GM12878 (cell line): ENCODE data around the gene CROCC.

Experiments
- EGR1 ChIP-seq, 2 experiments: IDR thresholded peaks; 1 replicate in 1 of 2; 2 replicates in 1 of 2; pipeline ENCODE4 v1.6.1; 2011 to 2012; ENCODE audit warnings: low read depth in 2 of 2, low read length in 2 of 2, borderline replicate concordance in 1 of 2, mild to moderate bottlenecking in 1 of 2, moderate library complexity in 1 of 2
- GATAD2B ChIP-seq: fragments of 450-650 bp; conservative IDR thresholded peaks from 2 replicates; pipeline ENCODE4 v1.6.1; 2017; ENCODE audit warnings: low read depth, mild to moderate bottlenecking, moderate library complexity
- RAD21 ChIP-seq: IDR thresholded peaks from 2 replicates; pipeline ENCODE4 v1.6.1; 2011; ENCODE audit warnings: mild to moderate bottlenecking, low read depth, low read length, moderate library complexity; ENCODE audit not compliant: insufficient read depth

DNA sequence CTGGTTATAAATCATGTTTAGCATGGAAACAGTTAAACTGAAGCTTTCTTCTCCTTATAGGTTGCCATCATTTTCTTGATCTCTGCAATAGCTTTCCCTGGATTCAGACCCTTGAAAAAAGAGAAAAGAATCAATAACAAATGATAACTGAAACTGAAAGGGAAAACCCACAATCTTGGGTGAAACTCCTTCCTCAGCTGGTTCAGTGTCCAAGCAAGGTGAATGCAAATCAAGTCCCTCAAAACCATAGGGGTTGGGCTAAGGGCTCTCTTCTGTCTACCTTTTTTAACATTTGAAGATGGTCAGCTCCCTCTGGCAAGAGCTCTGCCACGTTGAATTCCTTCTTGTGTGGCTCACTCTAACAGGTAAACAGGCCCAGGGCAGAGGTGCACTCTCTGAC, 97.1 kb downstream of the CROCC start:
- no peak for TF ChIP-seq RAD21
- no peak for TF ChIP-seq EGR1 (IDR thresholded peaks at IDR 0.05; ENCODE audit: borderline replicate concordance in 1 of 2, low read depth in 2 of 2, low read length in 2 of 2)
- no peak for TF ChIP-seq GATAD2B
